Lower lobe of right lung (tissue), 2 donors: ENCODE results near the gene ACOXL. TPM values are rescaled to one million over a fixed set of nuclear protein-coding genes. Genes with fewer than 3 reads are reported as not detected.

Source experiments
- ATAC-seq, 2 donors: fragments of 200-7000 bp; cut with Tn5 transposase; one replicate each; pipeline ENCODE4 v1.9.1; 2020 to 2022; ENCODE audit warnings: mild to moderate bottlenecking in 2 of 2, moderate library complexity in 2 of 2
- DNase-seq: peaks from one replicate; pipeline ENCODE4 v3.0.0-alpha.2; 2020
- H3K27ac ChIP-seq: fragments of 200-600 bp; one replicate; pipeline ENCODE4 v1.8.0; 2022
- H3K27me3 ChIP-seq: fragments of 200-600 bp; one replicate; pipeline ENCODE4 v1.8.0; 2022; ENCODE audit warnings: low read depth
- H3K36me3 ChIP-seq: fragments of 200-600 bp; one replicate; pipeline ENCODE4 v1.8.0; 2022; ENCODE audit warnings: mild to moderate bottlenecking
- H3K4me1 ChIP-seq: fragments of 200-600 bp; one replicate; pipeline ENCODE4 v1.8.0; 2022
- H3K4me3 ChIP-seq: fragments of 200-600 bp; one replicate; pipeline ENCODE4 v1.8.0; 2022; ENCODE audit warnings: mild to moderate bottlenecking
- H3K9me3 ChIP-seq: fragments of 200-600 bp; one replicate; pipeline ENCODE4 v1.8.0; 2022
- CTCF ChIP-seq: fragments of 200-600 bp; IDR thresholded peaks from one replicate; pipeline ENCODE4 v1.8.0; 2022; ENCODE audit warnings: antibody characterized with exemption, mild to moderate bottlenecking
- intact Hi-C: fragments of 100-400 bp; cut with DNase I; formaldehyde crosslinking; loops from one replicate; pipeline ENCODE4 v1.11.0; 2022
- total RNA-seq: library from RNA; stranded (reverse); fragmentation: NEBNext Ultra II Directional; extraction: Animal tissue kit (Norgen Biotek cat#: 25700); gene quantifications from one replicate; pipeline ENCODE4 v1.2.1, GENCODE V29; 2021
- donor health status: DM: no; HTN: yes; CAD: no; lungs with severe emphysema.

Gene ACOXL
- total RNA-seq, 1 donor from 2014 or later: 38.5 TPM

DNA sequence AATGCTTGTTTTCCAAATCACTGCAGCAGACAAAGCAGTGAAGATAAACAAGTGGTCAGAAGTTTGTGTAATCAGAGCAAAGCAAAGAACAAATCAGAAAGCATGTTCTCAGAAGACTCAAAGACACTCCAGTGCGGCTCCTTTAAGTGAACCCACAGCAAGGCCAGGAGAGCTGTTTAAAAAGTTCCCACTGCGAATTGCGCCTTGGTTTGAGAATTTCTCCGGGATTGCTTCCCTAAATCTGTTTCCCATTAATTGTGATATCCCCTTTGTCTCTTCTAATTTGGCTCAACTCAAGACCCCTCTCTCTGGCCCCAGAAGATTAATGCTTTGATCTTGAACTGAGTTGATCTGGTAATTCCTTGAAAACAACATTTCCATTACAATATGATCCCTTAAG is 265.9 kb downstream of the ACOXL start:
- Histone ChIP-seq H3K27me3 (no peaks in the 10 kb centered on the region), H3K27ac (no peak overlapping the region), H3K9me3 (no peaks in the 10 kb centered on the region), H3K4me1 (peaks cover 20% of the 10 kb centered on the region), H3K4me3 (no peak overlapping the region), H3K36me3 (no peaks in the 10 kb centered on the region)
- intact Hi-C loops: no loop called here
- DNase-seq (no peak), ATAC-seq (no peak)
- no peak for TF ChIP-seq CTCF

DNA sequence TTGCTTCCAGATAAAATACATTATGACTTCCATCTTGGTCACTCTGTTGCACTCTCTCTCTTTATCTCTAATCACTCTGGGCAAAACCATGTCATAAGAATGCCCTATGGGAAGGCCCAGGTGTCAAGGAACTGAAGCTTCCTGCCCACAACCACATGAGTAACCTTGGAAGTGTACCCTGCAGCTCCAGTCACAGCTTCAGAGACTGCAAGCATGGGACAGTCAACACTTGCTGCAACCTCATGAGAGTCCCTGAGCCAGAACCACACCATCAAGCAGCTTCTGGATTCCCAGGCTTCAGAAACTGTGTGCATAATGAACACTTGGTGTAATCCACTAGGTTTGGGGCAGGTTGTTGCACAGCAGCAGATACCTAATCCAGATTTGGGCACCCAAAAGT is 267.3 kb downstream of the ACOXL start:
- ATAC-seq (no peak), DNase-seq (no peak)
- Histone ChIP-seq H3K9me3 (no peaks in the 10 kb centered on the region), H3K27ac (no peak overlapping the region), H3K36me3 (no peaks in the 10 kb centered on the region), H3K4me3 (no peak overlapping the region), H3K27me3 (no peaks in the 10 kb centered on the region), H3K4me1 (peaks cover 7% of the 10 kb centered on the region)
- intact Hi-C loops: no loop called here
- no peak for TF ChIP-seq CTCF

- no peaks in the 10 kb centered on the region for H3K9me3 ChIP-seq
- ATAC-seq (no peak), DNase-seq (no peak)
- H3K36me3 ChIP-seq: no peaks in the 10 kb centered on the region
- H3K4me3 ChIP-seq: no peak overlapping the region
- TF ChIP-seq CTCF: no peak
- H3K27me3 ChIP-seq: no peaks in the 10 kb centered on the region
- H3K4me1 ChIP-seq: no peaks in the 10 kb centered on the region
- intact Hi-C loops: no loop called here
- H3K27ac ChIP-seq: no peak overlapping the region
These were observed 272.9 kb downstream of the ACOXL start for GRCh38 chr2:111005307-111005706.

- no peaks in the 10 kb centered on the region for H3K4me1 ChIP-seq
- no peak for DNase-seq
These were observed 273.4 kb downstream of the ACOXL start for GRCh38 chr2:111005821-111006220.

GRCh38 chr2:111007757-111008688 is 275.6 kb downstream of the ACOXL start:
- no peak for TF ChIP-seq CTCF
- H3K9me3 ChIP-seq: peaks cover 6% of the 10 kb centered on the region
- DNase-seq (no peak), ATAC-seq (no peak)
- no peak overlapping the region for H3K27ac ChIP-seq
- intact Hi-C loops: no loop called here
- H3K4me1 ChIP-seq: no peaks in the 10 kb centered on the region
- H3K27me3 ChIP-seq: no peaks in the 10 kb centered on the region
- H3K36me3 ChIP-seq: no peaks in the 10 kb centered on the region
- H3K4me3 ChIP-seq: no peak overlapping the region

More at GRCh38 chr2:111005821-111006220, 273.4 kb downstream of the ACOXL start:
- H3K9me3 ChIP-seq: no peaks in the 10 kb centered on the region
- intact Hi-C loops: no loop called here
- H3K27me3 ChIP-seq: no peaks in the 10 kb centered on the region
- no peak for ATAC-seq
- H3K36me3 ChIP-seq: no peaks in the 10 kb centered on the region
- H3K4me3 ChIP-seq: no peak overlapping the region
- TF ChIP-seq CTCF: no peak
- H3K27ac ChIP-seq: no peak overlapping the region
